Glutamatergic neuron (in vitro differentiated cells): ENCODE data around the gene ANO6. TPM values are rescaled to one million over a fixed set of nuclear protein-coding genes. Genes with fewer than 3 reads are reported as not detected.

Source experiments
- DNase-seq: peaks from one replicate; pipeline ENCODE4 v3.0.0; 2022
- H3K27ac Mint-ChIP-seq: one replicate; pipeline ENCODE4 v1.8.0; 2020; ENCODE audit warnings: mild to moderate bottlenecking, mixed read lengths, inconsistent platforms; ENCODE audit not compliant: unreplicated experiment
- H3K27me3 Mint-ChIP-seq: one replicate; pipeline ENCODE4 v1.8.0; 2020; ENCODE audit warnings: mild to moderate bottlenecking, moderate library complexity, mixed read lengths, inconsistent platforms; ENCODE audit not compliant: unreplicated experiment
- H3K36me3 Mint-ChIP-seq: one replicate; pipeline ENCODE4 v1.8.0; 2020; ENCODE audit warnings: mild to moderate bottlenecking, mixed read lengths, inconsistent platforms; ENCODE audit not compliant: unreplicated experiment
- H3K4me1 Mint-ChIP-seq: one replicate; pipeline ENCODE4 v1.8.0; 2020; ENCODE audit warnings: mild to moderate bottlenecking, low read depth, mixed read lengths, inconsistent platforms; ENCODE audit not compliant: unreplicated experiment
- H3K4me3 Mint-ChIP-seq: one replicate; pipeline ENCODE4 v1.8.0; 2020; ENCODE audit warnings: mild to moderate bottlenecking, mixed read lengths, inconsistent platforms; ENCODE audit not compliant: unreplicated experiment
- H3K9me3 Mint-ChIP-seq: one replicate; pipeline ENCODE4 v1.8.0; 2020; ENCODE audit warnings: mild to moderate bottlenecking, moderate library complexity, mixed read lengths, inconsistent platforms; ENCODE audit not compliant: unreplicated experiment
- CTCF ChIP-seq: fragments of 200-600 bp; sonication (generic); IDR thresholded peaks from one replicate; pipeline ENCODE4 v1.5.0; 2021; ENCODE audit not compliant: partially characterized antibody, unreplicated experiment
- total RNA-seq: library from RNA; stranded (reverse); fragmentation: NEBNext Ultra II Directional; extraction: Animal tissue kit (Norgen Biotek cat#: 25700); gene quantifications from one replicate; pipeline ENCODE4 v1.2.1, GENCODE V29; 2021; ENCODE audit not compliant: unreplicated experiment

The ANO6 gene
- total RNA-seq, 1 donor from 2014 or later = 35.9 TPM

DNA sequence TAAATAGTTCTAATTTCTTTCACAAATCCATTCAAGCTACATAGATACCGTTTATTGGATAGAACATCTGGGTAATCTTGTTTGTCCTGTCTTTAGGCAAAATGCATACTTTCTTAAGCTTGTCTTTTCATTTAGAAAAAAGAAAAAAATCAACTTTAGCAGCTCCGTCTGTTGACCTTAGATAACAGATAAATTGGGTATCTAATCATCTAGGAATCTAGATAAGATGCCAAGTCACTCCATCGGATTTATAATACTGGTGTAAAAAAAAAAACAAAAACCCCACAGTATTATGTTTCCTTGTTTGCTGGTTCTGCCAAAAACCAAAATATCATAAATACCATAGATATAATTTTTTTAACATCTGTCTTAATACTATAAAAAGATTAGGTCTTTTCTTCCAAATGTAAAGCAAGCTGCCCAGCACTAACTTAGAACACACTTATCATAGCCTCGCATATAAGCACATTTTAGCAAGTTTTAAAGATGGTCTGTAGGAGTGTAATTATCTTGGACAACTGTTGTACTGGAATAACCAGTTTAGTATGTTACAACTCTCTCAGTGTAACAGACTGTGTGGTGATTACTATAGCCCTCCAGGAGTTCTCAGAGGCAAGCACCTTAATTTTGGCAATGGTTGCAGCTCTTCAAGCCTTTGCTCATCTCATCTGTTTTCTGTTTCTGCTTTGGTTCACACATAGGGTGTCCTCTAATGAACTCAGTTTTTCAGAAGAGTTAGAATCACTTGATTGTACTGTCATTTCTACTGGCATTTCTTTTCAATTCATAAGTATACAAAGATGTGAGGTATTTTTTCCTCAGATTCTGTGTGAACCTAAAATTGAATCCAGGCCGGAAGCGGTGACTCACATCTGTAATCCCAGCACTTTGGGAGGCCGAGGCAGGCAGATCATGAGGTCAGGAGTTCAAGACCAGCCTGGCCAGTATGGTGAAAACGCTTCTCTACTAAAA is 83.1 kb downstream of the ANO6 start:
- Mint-ChIP-seq H3K27me3 (peaks cover 2% of the 10 kb centered on the region), H3K27ac (no peak overlapping the region), H3K4me1 (peaks cover 3% of the 10 kb centered on the region), H3K4me3 (no peak overlapping the region), H3K9me3 (no peaks in the 10 kb centered on the region), H3K36me3 (no peaks in the 10 kb centered on the region)
- TF ChIP-seq CTCF = no peak
- DNase-seq = no peak

- Mint-ChIP-seq H3K27ac (no peak overlapping the region), H3K4me1 (peaks cover 10% of the 10 kb centered on the region), H3K4me3 (no peak overlapping the region), H3K27me3 (peaks cover 2% of the 10 kb centered on the region), H3K36me3 (no peaks in the 10 kb centered on the region), H3K9me3 (no peaks in the 10 kb centered on the region)
- TF ChIP-seq CTCF = no peak
- no peak for DNase-seq
These were observed 86.9 kb downstream of the ANO6 start for GRCh38 chr12:45302621-45303369.

- H3K27me3 Mint-ChIP-seq = peaks cover 2% of the 10 kb centered on the region
- no peaks in the 10 kb centered on the region for H3K9me3 Mint-ChIP-seq
- H3K4me3 Mint-ChIP-seq = no peak overlapping the region
- H3K4me1 Mint-ChIP-seq = peaks cover 10% of the 10 kb centered on the region
- no peaks in the 10 kb centered on the region for H3K36me3 Mint-ChIP-seq
- no peak for TF ChIP-seq CTCF
- H3K27ac Mint-ChIP-seq = peak overlapping the region; percentile 1
- DNase-seq = no peak
These were observed 88.0 kb downstream of the ANO6 start for GRCh38 chr12:45303945-45304344.

DNA sequence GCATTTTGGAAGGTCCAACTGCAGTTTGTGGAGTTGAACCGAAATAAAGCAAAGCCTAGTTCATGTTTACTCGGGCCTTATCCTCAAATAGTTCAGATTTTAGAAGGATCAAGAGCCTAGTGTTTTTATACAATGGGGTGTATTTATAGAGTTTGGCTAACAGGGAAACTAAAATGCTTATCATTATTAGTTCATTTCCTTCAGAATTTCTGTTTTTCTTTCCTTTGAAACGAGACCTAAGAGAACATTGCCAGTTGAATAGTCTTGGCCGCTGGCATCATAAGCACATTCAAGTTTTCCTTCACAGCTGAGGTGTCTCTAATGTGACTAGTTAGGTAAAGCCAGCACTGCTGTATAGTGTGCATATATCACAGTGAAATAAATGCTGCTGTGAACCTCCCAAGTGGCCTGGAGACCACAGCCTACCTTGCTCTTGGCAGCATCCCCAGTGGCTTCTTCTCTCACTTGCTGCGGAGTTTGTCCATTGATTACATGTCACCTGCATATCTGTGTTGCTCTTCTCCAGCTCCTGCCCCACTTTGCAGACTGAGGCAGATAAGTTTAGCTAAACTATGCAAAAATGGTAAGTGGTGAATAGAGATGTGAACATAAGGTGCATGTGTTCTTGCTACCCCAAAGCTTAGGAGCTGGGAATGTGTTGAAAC is 88.8 kb downstream of the ANO6 start:
- peaks cover 10% of the 10 kb centered on the region for H3K4me1 Mint-ChIP-seq
- TF ChIP-seq CTCF = no peak
- H3K36me3 Mint-ChIP-seq = no peaks in the 10 kb centered on the region
- H3K9me3 Mint-ChIP-seq = no peaks in the 10 kb centered on the region
- no peak for DNase-seq
- H3K27me3 Mint-ChIP-seq = no peaks in the 10 kb centered on the region
- H3K27ac Mint-ChIP-seq = no peak overlapping the region
- no peak overlapping the region for H3K4me3 Mint-ChIP-seq
